NB4 (cell line): ENCODE measurements around the gene OGN.

Experiments
- MYC ChIP-seq: IDR thresholded peaks from 2 replicates; pipeline ENCODE4 v1.6.1; 2011; ENCODE audit warnings: low read depth, low read length
- POLR2A ChIP-seq: IDR thresholded peaks from 2 replicates; pipeline ENCODE4 v1.6.1; 2011; ENCODE audit warnings: mild to moderate bottlenecking; ENCODE audit not compliant: insufficient read length; ENCODE audit errors: extremely low read depth
- TF ChIP-seq, protein P1 (sequence below): IDR thresholded peaks from one replicate; pipeline ENCODE4 v1.5.1; 2012; ENCODE audit warnings: low read depth, low read length
- TF ChIP-seq, protein P2 (sequence below): IDR thresholded peaks from 2 replicates; pipeline ENCODE4 v1.6.1; 2011; ENCODE audit warnings: low read depth, low read length

DNA sequence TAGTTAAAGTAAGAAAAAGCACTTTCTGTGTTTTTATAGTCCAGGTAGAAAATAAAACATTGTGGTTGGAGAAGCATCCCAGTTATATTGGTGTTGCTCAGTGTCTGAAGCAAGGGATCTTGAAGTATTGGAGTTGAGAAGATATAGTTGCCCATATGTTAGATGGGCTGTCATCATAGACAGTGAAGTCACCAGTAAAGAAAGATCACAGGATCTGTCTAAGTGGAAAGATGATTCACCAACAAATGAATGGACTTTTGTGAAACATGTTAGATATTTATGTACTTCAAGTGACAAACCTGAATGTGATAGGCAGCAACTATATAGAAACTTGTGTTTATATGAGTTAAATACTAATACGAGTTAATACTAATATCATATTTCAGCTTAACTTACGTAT is 11.7 kb downstream of the OGN start:
- TF ChIP-seq, protein P1, sequence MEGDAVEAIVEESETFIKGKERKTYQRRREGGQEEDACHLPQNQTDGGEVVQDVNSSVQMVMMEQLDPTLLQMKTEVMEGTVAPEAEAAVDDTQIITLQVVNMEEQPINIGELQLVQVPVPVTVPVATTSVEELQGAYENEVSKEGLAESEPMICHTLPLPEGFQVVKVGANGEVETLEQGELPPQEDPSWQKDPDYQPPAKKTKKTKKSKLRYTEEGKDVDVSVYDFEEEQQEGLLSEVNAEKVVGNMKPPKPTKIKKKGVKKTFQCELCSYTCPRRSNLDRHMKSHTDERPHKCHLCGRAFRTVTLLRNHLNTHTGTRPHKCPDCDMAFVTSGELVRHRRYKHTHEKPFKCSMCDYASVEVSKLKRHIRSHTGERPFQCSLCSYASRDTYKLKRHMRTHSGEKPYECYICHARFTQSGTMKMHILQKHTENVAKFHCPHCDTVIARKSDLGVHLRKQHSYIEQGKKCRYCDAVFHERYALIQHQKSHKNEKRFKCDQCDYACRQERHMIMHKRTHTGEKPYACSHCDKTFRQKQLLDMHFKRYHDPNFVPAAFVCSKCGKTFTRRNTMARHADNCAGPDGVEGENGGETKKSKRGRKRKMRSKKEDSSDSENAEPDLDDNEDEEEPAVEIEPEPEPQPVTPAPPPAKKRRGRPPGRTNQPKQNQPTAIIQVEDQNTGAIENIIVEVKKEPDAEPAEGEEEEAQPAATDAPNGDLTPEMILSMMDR = no peak
- TF ChIP-seq, protein P2, sequence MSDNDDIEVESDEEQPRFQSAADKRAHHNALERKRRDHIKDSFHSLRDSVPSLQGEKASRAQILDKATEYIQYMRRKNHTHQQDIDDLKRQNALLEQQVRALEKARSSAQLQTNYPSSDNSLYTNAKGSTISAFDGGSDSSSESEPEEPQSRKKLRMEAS = no peak
- no peak for TF ChIP-seq POLR2A
- TF ChIP-seq MYC = no peak
